Frontal cortex (tissue), 4 donors: ENCODE results near the gene PDE10A. TPM values are rescaled to one million over a fixed set of nuclear protein-coding genes. Genes with fewer than 3 reads are reported as not detected.

Experiments used
- DNase-seq, 2 donors: peaks; one replicate each; pipeline ENCODE4 v3.0.0; 2012; ENCODE audit warnings: low spot score in 2 of 2
- FAIRE-seq: peaks from 2 replicates; lab custom pipeline; 2012; peaks lifted over from hg19 to GRCh38; lab: Jason Lieb, UNC
- total RNA-seq: library from RNA; depleted of rRNA; stranded (reverse); fragments of >200 nt; gene quantifications from one replicate; pipeline ENCODE4 v1.2.3, GENCODE V29; 2014
- donor health status: control.
- donor health status: control.
- donor health status: control.

Gene PDE10A
- total RNA-seq, 1 donor from 2014 or later, result 126 TPM

DNA sequence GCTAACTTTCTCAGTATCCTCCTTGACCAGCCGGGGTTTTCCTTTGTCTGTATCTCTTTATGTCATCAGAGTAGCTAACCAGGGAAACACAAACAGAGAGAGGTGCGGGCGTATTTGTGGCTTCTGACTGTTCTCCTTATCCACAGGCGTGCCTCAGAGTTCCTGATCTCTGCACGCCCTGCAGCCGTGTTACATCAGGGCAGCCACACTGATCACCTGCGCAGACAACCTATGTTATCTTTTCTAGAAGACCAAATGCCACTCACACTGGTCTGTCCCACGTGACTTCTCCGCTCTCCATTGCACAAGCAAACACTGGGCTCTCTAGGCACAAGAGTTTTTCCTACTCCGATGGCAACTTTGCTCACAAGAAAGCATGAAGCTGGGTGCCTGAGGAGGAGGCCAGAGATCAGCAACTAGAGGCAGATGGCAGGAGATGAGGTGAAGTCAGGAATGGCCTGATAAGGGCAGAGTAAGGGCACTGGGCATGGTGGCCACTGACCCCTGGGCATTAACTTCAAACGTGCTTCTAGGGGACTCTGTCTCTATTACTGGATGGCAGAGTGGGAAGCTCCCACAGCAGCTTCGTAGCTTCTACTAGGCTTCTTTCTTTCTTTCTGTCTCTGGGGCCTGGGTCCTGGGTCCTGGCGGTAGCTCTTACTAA is 4.5 kb downstream of the PDE10A start:
- DNase-seq (no peak), FAIRE-seq (no peak)

- FAIRE-seq (no peak), DNase-seq (no peak)
Observed at GRCh38 chr6:165657325-165657680, 5.7 kb downstream of the PDE10A start.

DNA sequence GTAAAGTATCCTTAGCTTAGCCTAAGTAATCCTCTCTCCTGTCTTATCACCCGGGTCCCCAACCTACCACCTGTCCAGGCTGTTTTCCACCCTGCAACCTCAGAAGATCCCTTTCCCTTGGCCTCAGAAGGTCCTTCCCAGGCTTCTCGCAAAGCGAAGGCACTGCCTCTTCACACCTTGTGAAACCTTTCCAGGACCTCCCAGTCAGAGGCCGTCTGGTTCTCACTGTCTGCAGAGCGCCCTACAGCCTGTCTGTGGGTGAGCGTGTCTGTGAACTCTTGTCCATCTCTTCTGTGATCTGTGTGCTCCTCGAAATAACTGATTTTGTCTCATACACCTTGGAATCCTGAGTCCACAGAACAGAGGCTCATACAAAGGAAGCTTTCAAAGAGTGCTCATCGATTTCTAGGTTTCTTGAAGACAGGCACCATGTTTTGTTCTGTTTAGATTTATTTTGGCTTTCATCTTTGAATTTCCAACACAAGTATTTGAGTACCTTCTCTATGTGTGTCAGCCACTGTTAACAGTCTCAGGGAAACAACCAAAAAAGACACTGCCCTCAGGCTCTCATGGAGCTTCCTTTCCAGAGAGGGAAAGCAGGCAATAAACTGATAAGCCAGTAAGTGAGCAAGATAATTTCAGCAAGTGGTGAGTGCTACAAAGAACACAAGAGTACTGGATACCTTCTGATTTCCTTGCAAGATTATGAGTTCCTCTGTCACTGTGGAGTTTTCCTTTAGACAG is 6.3 kb downstream of the PDE10A start:
- DNase-seq (no peak), FAIRE-seq (no peak)

- no peak for FAIRE-seq
- no peak for DNase-seq
Observed at GRCh38 chr6:165655191-165655590, 7.8 kb downstream of the PDE10A start.

DNA sequence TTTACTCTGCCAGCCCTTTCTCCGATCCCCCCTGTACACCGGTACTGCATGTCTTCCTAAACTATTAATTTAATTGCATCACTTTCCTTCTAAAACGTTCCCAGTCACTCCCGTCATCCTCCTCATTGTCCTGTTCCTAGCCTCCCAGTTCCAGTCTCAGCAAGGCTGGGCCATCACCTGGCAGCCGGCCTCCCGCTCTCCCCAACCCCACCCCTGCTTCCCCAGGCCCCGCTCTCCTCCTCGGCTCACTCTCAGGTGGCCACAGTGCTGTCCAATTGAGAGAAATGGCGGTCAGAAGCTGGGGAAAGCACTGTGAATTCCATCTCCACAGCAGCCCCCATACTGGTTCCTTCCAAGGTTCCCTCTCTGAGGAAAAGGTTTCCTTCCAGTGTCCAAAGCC is 8.9 kb downstream of the PDE10A start:
- no peak for FAIRE-seq

DNA sequence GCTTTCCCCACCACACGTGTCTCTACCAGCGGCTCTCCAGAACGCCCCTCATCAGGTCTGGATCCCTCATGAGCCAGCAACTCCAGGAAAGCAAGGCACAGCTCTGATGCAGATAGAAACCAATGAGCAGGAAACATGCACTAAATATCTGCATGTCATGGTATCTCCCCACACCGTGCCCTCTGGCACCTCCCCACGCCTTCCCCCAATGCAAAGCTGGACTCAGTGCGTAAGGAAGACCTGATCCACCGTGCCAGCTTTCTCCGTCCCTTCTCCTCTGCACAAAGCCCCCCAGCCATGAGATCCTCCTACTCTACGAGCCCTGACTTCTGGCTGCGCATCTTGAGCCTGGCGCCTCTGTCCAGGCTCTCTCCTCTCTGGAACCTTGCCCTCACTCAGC is 9.4 kb downstream of the PDE10A start:
- no peak for FAIRE-seq
- no peak for DNase-seq

More for the DNA sequence above, 8.9 kb downstream of the PDE10A start:
- DNase-seq, result no peak

DNA sequence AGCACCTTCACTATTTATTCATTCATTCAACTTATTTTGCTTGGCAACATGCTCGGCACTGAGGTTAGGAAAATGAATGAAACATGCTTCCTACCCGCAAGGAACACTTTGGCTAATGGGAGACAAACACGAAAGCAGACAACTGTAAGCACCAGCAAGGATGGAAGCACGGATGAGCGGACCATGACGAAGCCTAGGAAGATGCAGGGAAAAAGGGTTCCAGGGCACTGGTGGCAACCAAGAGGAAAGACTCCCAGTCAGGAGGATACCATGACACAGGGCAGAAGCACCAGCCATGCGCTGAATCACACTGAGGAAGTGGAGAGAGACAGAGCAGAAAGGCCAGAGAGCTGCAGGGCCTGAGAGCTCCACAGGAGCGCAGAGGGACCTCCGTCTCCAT is 9.8 kb downstream of the PDE10A start:
- no peak for DNase-seq
- FAIRE-seq, result no peak

- DNase-seq (no peak), FAIRE-seq (no peak)
Observed at GRCh38 chr6:165652766-165653165, 10.3 kb downstream of the PDE10A start.

GRCh38 chr6:165649166-165650137 is 13.6 kb downstream of the PDE10A start:
- DNase-seq (no peak), FAIRE-seq (no peak)

DNA sequence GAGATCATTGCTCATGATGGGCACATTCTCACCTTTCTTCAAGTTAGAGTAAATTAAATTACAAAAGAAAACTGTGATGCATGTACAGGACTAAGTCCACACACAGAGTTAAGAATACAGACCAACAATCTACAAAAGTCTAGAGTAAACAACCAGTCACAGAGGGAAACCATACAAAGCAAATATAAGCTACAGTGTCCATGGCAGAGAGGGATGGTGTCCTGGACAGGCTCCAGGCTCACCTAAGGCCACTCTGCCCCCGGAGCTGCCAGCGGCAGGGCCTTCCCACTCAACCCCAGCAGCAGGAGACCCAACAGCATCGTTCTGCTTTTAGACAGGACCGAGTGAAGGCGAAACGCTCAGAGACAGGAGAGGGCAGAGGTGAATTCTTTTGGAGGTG is 16.0 kb downstream of the PDE10A start:
- FAIRE-seq (no peak), DNase-seq (no peak)

GRCh38 chr6:165645919-165646318 is 17.1 kb downstream of the PDE10A start:
- DNase-seq (no peak), FAIRE-seq (no peak)

DNA sequence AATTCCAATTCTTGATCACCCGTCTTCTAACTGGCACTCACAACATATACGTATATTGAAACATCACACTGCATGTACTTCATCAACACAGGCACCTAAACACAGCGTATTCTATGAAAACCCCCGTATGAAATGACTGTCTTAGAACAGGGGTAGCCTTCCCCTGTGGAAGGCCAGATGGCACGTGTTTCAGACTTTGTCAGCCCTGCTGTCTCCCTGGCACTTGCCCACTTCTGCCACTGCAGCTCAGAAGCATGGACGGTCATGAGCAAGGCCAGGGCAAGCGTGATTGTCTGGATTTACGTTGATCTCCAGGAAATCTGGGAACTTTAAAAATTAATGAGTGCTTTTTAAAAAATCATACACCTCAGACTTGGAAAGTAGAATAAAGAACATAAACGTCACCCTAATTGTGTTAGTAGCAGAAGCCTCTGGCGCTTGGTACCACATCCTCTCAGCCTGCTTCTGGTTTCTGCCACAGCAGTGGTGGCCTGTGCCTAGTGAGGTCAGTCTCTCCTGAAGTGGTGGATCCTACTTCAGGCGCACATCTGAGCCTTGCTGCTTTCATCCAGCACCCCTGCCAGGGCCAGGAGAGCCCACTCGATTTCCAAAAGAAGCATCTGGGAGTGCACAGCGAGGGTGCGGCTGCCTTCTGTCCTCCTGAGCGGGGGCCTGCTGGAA is 18.3 kb downstream of the PDE10A start:
- FAIRE-seq, result no peak

DNA sequence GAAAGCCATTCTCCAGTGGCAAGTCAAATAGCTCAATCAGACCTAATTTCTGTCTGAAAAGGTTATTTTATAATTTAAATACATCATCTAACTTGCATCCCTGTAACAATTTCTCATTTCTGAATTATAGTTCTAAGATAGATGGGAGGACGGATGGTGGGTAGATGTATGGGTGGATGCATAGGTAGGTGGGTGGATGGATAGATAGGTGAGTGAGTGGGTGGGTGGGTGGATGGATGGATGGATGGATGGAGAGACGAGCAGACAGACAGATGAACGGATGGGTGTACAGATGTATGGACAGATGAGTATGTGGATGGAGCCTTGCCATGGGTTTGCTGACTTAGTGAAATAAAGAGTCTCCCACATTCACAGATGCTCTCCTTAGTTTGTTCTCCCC is 20.0 kb downstream of the PDE10A start:
- DNase-seq (no peak), FAIRE-seq (no peak)

More for the DNA sequence above, 18.3 kb downstream of the PDE10A start:
- no peak for DNase-seq

- DNase-seq (no peak), FAIRE-seq (no peak)
Observed at GRCh38 chr6:165641672-165642156, 21.3 kb downstream of the PDE10A start.

- DNase-seq, result no peak
- FAIRE-seq, result no peak
Observed at GRCh38 chr6:165640806-165641205, 22.2 kb downstream of the PDE10A start.

- no peak for FAIRE-seq
- DNase-seq, result no peak
Observed at GRCh38 chr6:165638530-165638929, 24.5 kb downstream of the PDE10A start.

GRCh38 chr6:165637586-165637985 is 25.5 kb downstream of the PDE10A start:
- no peak for FAIRE-seq
- DNase-seq, result no peak

DNA sequence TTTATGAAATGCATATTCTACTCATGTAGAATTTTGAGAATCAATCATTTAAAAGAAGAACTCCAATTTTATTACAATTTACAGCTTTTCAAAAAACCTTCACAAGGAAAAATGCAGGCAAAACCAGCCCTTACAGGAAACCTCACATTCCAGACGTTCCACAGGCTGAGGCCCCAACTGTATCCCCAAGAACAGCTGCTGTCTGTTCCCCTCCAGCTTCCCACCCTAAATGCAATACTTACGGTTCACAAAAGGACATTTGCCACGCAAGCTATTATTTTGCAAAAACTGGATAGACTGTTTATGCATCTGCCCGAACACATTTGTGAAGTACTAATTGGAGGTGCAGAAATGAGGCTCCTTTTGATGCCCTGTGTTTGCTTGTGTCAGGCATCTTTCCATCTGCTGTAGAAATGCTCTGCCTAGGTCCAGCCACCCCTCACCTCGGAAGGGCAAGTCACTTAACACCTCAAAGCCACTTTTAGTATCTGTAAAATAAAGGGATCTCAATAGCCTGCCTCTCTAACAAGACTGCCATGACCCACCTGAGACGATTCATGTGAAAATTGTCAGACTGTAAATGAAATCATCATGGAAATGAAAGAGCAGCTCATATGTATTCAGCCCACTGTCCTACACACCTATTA is 26.5 kb downstream of the PDE10A start:
- no peak for DNase-seq
- FAIRE-seq, result no peak

GRCh38 chr6:165635965-165636364 is 27.1 kb downstream of the PDE10A start:
- DNase-seq (no peak), FAIRE-seq (no peak)
